T-helper 2 cell treated with Interferon-gamma antibody and Interleukin-4, amounts not matched to agents 5 μg/mL and 100 μg/mL, for 36 hours (primary cell): Measurements from ENCODE around the gene AVPI1.
"Not testable (repeated sequence)": the region's sequence is repeated elsewhere in the genome, so short reads cannot be mapped to it uniquely, and the experiment has no call there.

Experiments
- DNase-seq: peaks from one replicate; pipeline ENCODE4 v3.0.0; 2021; ENCODE audit warnings: low spot score
- H3K27ac Mint-ChIP-seq: one replicate; pipeline ENCODE4 v1.8.0; 2021; ENCODE audit warnings: mild to moderate bottlenecking, mixed read lengths
- H3K27me3 Mint-ChIP-seq: one replicate; pipeline ENCODE4 v1.8.0; 2021; ENCODE audit warnings: low read depth, mixed read lengths
- H3K36me3 Mint-ChIP-seq: one replicate; pipeline ENCODE4 v1.8.0; 2021; ENCODE audit warnings: low read depth, mixed read lengths
- H3K4me1 Mint-ChIP-seq: one replicate; pipeline ENCODE4 v1.8.0; 2021; ENCODE audit warnings: low read depth, mixed read lengths
- H3K4me3 Mint-ChIP-seq: one replicate; pipeline ENCODE4 v1.8.0; 2022; ENCODE audit warnings: mild to moderate bottlenecking, moderate library complexity, mixed read lengths
- H3K9me3 Mint-ChIP-seq: one replicate; pipeline ENCODE4 v1.8.0; 2021; ENCODE audit warnings: mixed read lengths

Gene AVPI1

GRCh38 chr10:97679594-97679993 is 7.4 kb downstream of the AVPI1 start:
- H3K4me3 Mint-ChIP-seq: no peak overlapping the region
- peaks cover 5% of the 10 kb centered on the region for H3K36me3 Mint-ChIP-seq
- DNase-seq: no peak
- no peak overlapping the region for H3K27ac Mint-ChIP-seq
- no peaks in the 10 kb centered on the region for H3K9me3 Mint-ChIP-seq
- no peaks in the 10 kb centered on the region for H3K27me3 Mint-ChIP-seq
- H3K4me1 Mint-ChIP-seq: peaks cover 6% of the 10 kb centered on the region

GRCh38 chr10:97676770-97677581 is 10.1 kb downstream of the AVPI1 start:
- Mint-ChIP-seq H3K4me3 (no peak overlapping the region), H3K27me3 (no peaks in the 10 kb centered on the region), H3K27ac (no peak overlapping the region), H3K9me3 (no peaks in the 10 kb centered on the region), H3K36me3 (peaks cover 16% of the 10 kb centered on the region), H3K4me1 (peaks cover 6% of the 10 kb centered on the region)
- peak; percentile 27 for DNase-seq

GRCh38 chr10:97675222-97675621 is 11.8 kb downstream of the AVPI1 start:
- peaks cover 16% of the 10 kb centered on the region for H3K36me3 Mint-ChIP-seq
- DNase-seq: no peak

GRCh38 chr10:97673736-97674525 is 13.1 kb downstream of the AVPI1 start:
- DNase-seq: peak; percentile 23

More at GRCh38 chr10:97675222-97675621, 11.8 kb downstream of the AVPI1 start:
- Mint-ChIP-seq H3K4me1 (peaks cover 6% of the 10 kb centered on the region), H3K9me3 (no peaks in the 10 kb centered on the region), H3K27me3 (no peaks in the 10 kb centered on the region), H3K4me3 (no peak overlapping the region), H3K27ac (no peak overlapping the region)

GRCh38 chr10:97669571-97669970 is 17.5 kb downstream of the AVPI1 start:
- H3K27me3 Mint-ChIP-seq: no peaks in the 10 kb centered on the region
- no peak for DNase-seq
- no peaks in the 10 kb centered on the region for H3K4me1 Mint-ChIP-seq
- peaks cover 24% of the 10 kb centered on the region for H3K36me3 Mint-ChIP-seq
- H3K9me3 Mint-ChIP-seq: no peaks in the 10 kb centered on the region
- no peak overlapping the region for H3K4me3 Mint-ChIP-seq
- H3K27ac Mint-ChIP-seq: no peak overlapping the region

More at GRCh38 chr10:97673736-97674525, 13.1 kb downstream of the AVPI1 start:
- Mint-ChIP-seq H3K27me3 (no peaks in the 10 kb centered on the region), H3K9me3 (no peaks in the 10 kb centered on the region), H3K4me3 (no peak overlapping the region), H3K36me3 (peaks cover 20% of the 10 kb centered on the region), H3K27ac (no peak overlapping the region), H3K4me1 (peaks cover 6% of the 10 kb centered on the region)

GRCh38 chr10:97667463-97667862 is 19.6 kb downstream of the AVPI1 start:
- Mint-ChIP-seq H3K9me3 (no peaks in the 10 kb centered on the region), H3K36me3 (peaks cover 24% of the 10 kb centered on the region), H3K27me3 (no peaks in the 10 kb centered on the region), H3K4me3 (no peak overlapping the region), H3K27ac (no peak overlapping the region), H3K4me1 (no peaks in the 10 kb centered on the region)
- no peak for DNase-seq

GRCh38 chr10:97666992-97667391 is 20.0 kb downstream of the AVPI1 start:
- Mint-ChIP-seq H3K4me3 (no peak overlapping the region), H3K9me3 (no peaks in the 10 kb centered on the region), H3K27me3 (no peaks in the 10 kb centered on the region), H3K4me1 (no peaks in the 10 kb centered on the region), H3K27ac (no peak overlapping the region), H3K36me3 (peaks cover 25% of the 10 kb centered on the region)
- DNase-seq: no peak

- Mint-ChIP-seq H3K4me1 (no peaks in the 10 kb centered on the region), H3K9me3 (no peaks in the 10 kb centered on the region), H3K27me3 (no peaks in the 10 kb centered on the region), H3K4me3 (no peak overlapping the region), H3K27ac (no peak overlapping the region), H3K36me3 (peaks cover 28% of the 10 kb centered on the region)
- no peak for DNase-seq
These were observed 22.7 kb downstream of the AVPI1 start for GRCh38 chr10:97664282-97664850.

GRCh38 chr10:97659589-97659988 is 27.5 kb downstream of the AVPI1 start:
- Mint-ChIP-seq H3K4me3 (no peak overlapping the region), H3K36me3 (peaks cover 40% of the 10 kb centered on the region), H3K4me1 (no peaks in the 10 kb centered on the region), H3K27ac (no peak overlapping the region), H3K9me3 (no peaks in the 10 kb centered on the region), H3K27me3 (no peaks in the 10 kb centered on the region)
- DNase-seq: no peak

GRCh38 chr10:97656777-97657176 is 30.3 kb downstream of the AVPI1 start:
- Mint-ChIP-seq H3K9me3 (no peaks in the 10 kb centered on the region), H3K36me3 (peaks cover 36% of the 10 kb centered on the region), H3K4me3 (no peak overlapping the region), H3K27ac (no peak overlapping the region), H3K4me1 (no peaks in the 10 kb centered on the region), H3K27me3 (no peaks in the 10 kb centered on the region)
- no peak for DNase-seq

GRCh38 chr10:97651773-97652172 is 35.3 kb downstream of the AVPI1 start:
- H3K36me3 Mint-ChIP-seq: peaks cover 23% of the 10 kb centered on the region
- no peaks in the 10 kb centered on the region for H3K9me3 Mint-ChIP-seq
- H3K4me1 Mint-ChIP-seq: peaks cover 15% of the 10 kb centered on the region
- H3K27me3 Mint-ChIP-seq: no peaks in the 10 kb centered on the region
- no peak for DNase-seq
- H3K27ac Mint-ChIP-seq: no peak overlapping the region
- H3K4me3 Mint-ChIP-seq: no peak overlapping the region

GRCh38 chr10:97650726-97651125 is 36.3 kb downstream of the AVPI1 start:
- H3K27me3 Mint-ChIP-seq: no peaks in the 10 kb centered on the region
- no peak for DNase-seq
- peaks cover 16% of the 10 kb centered on the region for H3K4me1 Mint-ChIP-seq
- peaks cover 16% of the 10 kb centered on the region for H3K36me3 Mint-ChIP-seq
- H3K9me3 Mint-ChIP-seq: no peaks in the 10 kb centered on the region
- no peak overlapping the region for H3K4me3 Mint-ChIP-seq
- H3K27ac Mint-ChIP-seq: no peak overlapping the region

- H3K27me3 Mint-ChIP-seq, H3K9me3 Mint-ChIP-seq, DNase-seq, H3K4me3 Mint-ChIP-seq: not testable (repeated sequence)
- Mint-ChIP-seq H3K27ac (peak overlapping the region; percentile 64), H3K36me3 (peaks cover 24% of the 10 kb centered on the region), H3K4me1 (peaks cover 17% of the 10 kb centered on the region)
These were observed 37.7 kb downstream of the AVPI1 start for GRCh38 chr10:97649405-97649750.
